HT-29 (cell line): Measurements from ENCODE around the gene ELF1. TPM values are rescaled to one million over a fixed set of nuclear protein-coding genes. Genes with fewer than 3 reads are reported as not detected.
"Not testable (repeated sequence)": the region's sequence is repeated elsewhere in the genome, so short reads cannot be mapped to it uniquely, and the experiment has no call there.

Experiments
- DNase-seq: peaks from one replicate; pipeline ENCODE4 v3.0.0-alpha.2; 2015; ENCODE audit warnings: low spot score
- total RNA-seq: library from RNA; depleted of rRNA; stranded (reverse); fragments of >200 nt; shearing (Covaris generic); gene quantifications from 2 replicates; pipeline ENCODE4 v1.2.3, GENCODE V29; 2014

ELF1 gene
- total RNA-seq, 1 experiment from 2014 or later = 41.9 TPM

DNA sequence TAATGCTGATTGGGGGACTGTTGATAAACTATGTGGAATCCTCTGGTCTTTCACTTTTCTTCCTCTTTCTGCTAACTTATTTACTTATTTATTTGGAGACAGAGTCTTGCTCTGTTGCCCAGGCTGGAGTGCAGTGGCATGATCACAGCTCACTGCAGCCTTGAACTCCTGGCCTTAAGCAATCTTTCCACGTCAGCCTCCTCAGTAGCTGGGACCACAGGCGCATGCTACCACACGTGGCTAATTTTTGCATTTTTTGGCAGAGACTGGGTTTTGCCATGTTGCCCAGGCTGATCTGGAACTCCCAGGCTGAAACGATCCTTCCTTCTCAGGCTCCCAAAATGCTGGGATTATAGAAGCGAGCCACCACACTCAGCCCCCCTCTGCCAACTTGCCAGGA is 77.5 kb downstream of the ELF1 start:
- no peak for DNase-seq

DNA sequence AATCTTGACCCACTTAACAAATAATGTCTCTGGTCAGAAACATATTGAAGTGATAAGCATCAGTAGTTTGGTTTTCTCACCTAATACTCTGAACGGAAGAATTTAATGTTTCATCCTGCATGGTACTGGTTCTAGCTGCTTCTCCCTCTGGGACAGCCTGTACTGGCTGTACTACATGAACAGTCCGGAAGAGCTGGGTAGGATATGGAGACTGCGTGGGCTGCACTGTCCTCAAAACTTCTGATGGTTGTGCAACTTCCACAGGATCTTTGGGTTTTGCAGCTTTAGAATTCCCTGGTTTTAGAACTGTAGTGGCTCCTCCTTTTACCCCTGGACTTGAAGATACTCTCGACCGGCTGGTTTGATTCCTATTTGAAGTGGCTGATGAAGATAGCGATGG is 78.3 kb downstream of the ELF1 start:
- no peak for DNase-seq

DNA sequence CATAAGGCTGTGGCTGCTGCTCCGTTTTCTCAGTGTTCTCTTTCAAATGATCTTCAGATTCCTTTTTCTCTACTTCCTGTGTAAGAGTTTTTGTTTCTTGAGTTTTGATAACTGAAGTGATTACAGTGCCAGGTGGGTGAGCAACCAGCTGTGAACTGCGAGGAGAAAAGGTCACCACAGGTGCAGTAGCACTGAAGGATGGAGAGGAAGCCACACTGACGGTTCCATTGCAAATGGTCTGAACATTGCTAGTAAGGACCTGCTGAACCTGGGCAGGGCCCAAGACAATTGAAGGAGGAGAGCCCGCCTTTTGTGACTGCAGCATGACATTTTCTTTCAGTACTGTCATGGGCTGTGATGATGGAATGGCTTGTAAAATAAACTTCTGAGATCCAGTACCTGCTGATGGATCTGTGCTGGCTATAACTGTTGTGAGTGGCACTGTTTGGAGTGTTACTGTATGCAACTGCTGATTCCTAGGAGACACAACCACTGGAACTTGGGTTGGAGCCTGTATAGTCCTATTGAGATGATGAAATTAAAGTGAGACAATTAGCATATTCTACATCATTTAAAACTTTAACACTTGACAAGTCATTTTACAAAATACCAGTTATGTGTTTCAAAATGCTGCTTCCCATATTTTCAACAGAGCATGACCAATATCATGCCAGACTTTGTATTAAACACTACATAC is 85.5 kb downstream of the ELF1 start:
- no peak for DNase-seq

DNA sequence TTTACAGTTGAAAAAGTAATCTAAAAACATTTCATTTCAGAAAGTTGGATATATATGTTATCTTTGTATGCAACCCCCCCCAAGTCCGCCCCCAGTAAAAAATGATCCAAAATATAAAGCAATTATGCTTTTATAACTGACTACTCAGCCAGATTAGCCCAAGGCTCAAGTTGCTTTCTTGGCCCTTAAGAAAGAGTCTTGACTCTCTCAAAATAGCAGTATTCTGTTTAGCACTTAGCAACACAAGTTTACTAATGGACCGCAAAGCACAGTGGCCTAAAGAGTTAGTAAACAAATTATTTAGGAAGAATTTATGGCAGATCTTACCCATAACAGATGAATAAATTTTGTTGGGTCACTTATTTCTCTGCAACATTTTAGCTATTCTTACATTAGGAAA is 86.9 kb downstream of the ELF1 start:
- DNase-seq = no peak

DNA sequence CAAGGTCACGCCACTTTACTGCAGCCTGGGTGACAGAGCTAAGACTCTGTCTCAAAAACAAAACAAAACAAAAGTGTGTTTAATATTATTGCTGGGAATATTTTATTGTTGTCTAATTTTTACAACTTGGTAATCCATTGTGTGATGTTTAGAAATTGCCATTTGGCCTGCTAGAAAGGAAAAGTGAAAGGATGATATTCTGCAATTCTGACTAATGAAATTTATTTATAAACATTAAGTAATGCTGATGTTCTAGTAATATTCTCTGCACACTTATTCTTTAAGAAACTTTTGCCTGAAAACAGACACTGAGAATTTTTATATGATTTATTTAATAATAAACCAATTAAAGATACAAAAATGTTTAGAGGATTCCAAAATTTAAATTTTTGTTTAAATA is 87.4 kb downstream of the ELF1 start:
- DNase-seq = no peak

DNA sequence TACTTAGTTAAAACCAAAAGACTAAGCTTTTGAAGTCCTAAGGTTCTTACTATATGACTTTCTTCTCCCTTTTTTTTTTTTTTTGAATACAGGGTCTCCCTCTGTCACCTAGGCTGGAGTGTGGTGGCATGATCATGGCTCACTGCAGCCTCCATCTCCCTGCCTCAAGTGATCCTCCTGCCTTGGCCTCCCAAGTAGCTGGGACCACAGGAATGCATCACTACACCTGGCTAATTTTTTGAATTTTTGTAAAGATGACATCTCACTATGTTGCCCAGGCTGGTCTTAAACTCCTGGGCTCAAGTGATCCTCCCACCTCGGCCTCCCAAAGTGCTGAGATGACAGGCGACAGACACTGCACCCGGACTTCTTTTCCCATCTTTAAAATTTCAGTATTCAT is 89.2 kb downstream of the ELF1 start:
- not testable (repeated sequence) for DNase-seq

DNA sequence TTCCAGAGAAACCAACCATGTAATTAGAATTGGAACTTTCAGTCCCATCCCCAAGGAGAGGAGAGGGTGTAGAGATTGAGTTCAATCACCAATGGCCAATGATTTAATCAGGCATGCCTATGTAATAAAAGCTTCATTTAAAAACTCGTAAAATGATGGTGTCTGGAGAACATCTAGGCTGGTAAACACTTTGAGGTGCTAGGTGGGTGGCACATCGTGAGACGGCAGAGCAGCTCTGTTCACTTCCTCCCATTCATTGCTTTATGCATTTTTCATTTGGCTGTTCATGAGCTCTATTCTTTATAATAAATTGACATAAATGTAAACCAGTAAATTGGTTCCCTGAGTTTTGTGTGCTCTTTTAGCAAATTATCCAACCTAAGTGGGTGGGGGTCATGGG is 90.1 kb downstream of the ELF1 start:
- no peak for DNase-seq

DNA sequence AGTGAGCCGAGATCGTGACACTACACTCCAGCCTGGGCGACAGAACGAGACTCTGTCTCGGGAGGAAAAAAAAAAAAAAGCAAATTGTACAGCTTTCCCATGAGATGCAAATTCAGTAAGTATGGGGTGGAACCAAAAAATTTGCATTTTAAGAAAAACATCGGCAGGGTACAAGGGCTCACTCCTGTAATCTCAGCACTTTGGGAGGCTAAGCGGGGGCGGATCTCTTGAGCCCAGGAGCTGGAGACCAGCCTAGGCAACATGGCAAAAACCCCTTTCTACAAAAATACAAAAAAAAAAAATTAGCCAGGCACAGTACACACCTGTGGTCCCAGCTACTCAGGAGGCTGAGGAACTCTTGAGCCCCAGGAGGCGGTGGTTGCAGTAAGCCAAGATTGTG is 91.2 kb downstream of the ELF1 start:
- DNase-seq = no peak

DNA sequence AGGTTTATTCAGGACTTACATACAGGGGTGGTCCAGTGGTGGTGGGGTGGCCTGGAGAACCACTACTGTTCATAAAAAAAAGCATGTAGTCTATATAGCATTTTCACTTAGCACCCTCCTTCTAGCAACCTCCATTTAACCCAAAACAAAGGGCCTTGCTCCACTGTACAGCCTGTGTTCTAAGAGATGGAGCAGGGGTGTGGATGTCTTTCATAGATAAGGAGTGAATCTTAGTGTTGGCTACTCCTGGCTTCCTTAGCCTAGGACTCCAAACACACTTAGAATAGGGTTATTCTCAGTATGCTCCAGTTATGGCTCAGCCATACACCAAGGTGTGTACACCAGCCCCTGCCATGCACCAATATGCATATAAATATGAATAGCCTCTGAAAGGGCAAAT is 95.2 kb downstream of the ELF1 start:
- DNase-seq = no peak

DNA sequence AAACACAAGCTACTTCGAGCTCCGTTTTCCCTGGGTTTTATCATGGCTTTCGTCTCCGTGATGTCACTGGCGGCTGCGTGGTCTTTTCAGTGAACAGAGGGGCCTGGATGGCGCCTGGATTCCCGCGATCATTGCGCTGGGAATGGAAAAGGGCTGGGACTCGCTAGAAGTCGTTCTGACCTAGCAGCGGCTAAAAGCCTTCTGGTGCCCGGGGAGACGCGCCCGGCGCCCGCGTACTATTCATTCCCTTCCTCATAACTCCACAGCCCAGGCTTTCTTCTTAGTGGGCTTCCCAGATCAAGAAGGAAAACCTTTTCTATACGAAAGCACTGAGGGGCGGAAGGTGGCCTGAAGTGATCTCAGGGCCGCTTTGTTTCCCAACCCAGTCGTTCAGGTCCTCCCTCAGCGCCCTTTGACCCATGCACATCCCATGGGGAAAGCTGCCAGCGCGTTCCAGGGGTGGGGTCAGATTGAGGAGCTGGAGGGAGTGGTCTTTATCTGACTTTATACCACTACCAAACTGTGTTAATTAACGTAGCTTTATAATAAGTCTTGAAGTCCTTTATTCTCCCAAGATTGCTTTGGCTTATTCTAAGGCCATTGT is 96.6 kb downstream of the ELF1 start:
- DNase-seq = no peak

DNA sequence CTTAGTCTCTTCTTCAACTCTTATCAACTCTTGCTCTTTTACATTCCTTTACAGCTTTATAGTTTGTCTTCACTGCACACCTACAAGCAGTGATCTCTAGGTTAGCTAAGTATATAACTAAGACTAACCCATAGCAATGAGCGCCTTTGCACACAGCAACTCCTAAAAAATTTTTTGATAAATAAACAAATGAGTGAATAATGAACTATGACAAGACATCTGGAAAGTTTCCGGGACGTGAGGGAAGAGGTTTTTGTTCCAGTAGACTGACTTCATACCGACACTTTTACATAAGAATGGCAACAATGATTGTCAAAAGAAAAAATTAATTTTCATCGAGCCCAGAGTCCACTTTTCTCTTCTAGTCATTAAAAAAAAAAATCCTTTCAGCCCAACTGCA is 98.3 kb downstream of the ELF1 start:
- no peak for DNase-seq

DNA sequence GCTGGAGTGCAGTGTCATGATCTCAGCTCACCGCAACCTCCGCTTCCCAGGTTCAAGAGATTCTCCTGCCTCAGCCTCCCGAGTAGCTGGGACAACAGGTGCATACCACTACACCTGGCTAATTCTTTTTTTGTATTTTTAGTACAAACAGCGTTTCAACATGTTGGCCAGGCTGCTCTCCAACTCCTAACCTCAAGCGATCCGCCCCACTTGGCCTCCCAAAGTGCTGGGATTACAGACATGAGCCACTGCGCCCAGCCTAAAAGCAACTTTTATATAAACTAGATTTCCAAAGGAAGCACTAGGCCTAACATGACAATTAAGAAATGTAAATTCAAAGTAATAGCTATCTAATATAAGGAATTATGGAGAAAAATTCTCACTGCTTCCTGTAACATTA is 99.2 kb downstream of the ELF1 start:
- DNase-seq = not testable (repeated sequence)

DNA sequence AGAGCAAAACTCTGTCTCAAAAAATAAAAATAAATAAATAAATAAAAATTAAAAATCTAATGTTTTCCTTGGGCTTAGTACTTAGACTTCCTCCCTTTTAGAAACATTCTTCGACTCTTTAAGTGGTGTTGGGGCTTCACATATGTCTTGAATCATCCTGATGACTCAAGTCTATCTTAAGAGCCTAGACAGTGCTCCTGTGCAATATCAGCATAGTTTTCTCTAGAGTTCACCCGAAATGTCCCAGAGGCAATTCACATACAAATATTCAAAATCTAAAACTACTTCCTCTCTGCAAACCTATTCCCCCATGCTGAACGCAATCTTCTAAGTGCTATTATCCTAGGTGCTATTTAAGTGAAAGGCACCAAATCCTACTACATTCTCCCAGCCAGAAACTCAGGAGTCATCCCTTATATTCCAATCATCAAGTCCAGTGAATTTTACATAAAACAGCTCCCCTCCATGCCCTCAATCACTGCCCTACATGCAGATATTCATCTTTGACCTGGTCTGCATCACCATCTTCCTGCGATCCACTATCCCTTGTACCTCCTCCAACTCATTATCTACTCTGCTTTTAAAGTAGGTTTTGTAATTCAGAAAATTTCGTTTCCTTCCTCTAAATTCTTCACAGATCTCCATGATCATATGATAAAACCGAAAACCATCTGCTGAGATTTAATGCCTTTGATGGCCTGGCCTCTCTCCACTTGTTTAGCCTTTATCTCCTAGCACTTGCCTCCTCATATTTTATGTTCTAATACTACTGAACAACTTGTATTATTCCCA is 102.7 kb downstream of the ELF1 start:
- DNase-seq = no peak

DNA sequence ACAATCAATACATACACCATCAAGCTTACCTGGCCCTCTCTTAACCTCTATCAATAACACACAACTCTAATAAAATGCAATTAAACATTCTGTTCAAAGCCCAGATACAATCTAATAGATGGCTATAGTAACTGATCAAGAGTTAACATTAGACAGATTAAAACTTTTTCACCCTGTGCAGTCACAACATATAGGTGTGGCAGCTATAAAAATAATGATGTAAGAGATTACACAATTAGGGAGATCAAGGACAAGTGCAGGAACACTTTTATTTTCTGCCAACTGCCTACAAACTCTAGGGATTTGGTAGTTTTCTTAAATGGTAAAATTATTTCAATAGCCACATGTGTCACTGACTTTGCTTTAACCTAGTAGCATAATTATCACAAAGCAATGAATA is 104.3 kb downstream of the ELF1 start:
- not testable (repeated sequence) for DNase-seq

DNA sequence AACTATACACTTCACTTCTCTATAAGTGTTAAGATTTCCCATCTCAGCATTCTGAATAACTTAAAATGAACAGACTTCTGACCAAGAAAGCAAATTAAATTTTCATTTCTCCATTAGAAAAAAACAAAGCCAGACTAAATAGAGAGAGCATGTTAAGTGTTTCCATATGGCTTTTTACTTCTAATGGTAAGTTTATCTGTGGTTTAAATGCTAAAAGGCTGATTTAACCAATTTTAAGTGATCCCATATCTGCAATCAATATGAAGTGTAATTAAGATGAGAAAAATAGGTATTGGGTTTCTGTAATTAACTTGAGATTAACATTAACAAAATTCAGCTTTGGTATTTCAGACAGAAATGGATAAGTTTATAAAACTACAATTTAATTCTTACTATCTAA is 107.8 kb downstream of the ELF1 start:
- DNase-seq = no peak

DNA sequence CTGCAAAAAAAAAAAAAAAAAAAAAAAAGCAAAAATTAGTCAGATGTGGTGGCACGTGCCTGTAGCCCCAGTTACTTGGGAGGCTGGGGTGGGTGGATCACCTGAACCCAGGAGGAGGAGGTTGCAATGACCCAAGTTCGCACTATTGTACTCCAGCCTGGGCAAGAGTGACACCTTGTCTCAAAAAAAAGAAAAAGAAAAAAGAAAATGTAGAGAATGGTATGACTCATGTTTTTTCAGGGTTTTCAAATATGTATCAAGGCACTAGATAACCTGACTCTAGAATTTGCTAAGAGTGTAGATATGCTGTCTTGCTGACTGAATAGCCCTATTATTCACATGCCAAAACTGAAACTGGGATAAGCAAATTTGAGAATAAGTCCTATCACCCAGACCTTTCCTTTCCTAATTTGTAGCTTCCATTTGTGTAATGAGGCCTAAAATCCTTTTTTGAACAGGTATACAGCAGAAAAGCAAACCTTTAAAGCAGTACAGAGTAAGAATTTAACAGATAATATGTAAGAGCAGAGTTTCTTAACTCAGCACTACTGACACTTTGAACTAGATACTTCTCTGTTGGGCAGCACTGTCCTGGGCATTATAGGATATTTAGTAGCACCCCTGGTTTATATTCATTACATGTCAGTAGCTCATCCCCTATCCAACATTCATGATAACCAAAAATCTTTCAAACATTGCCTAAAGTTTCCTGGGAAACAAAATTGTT is 108.6 kb downstream of the ELF1 start:
- no peak for DNase-seq

DNA sequence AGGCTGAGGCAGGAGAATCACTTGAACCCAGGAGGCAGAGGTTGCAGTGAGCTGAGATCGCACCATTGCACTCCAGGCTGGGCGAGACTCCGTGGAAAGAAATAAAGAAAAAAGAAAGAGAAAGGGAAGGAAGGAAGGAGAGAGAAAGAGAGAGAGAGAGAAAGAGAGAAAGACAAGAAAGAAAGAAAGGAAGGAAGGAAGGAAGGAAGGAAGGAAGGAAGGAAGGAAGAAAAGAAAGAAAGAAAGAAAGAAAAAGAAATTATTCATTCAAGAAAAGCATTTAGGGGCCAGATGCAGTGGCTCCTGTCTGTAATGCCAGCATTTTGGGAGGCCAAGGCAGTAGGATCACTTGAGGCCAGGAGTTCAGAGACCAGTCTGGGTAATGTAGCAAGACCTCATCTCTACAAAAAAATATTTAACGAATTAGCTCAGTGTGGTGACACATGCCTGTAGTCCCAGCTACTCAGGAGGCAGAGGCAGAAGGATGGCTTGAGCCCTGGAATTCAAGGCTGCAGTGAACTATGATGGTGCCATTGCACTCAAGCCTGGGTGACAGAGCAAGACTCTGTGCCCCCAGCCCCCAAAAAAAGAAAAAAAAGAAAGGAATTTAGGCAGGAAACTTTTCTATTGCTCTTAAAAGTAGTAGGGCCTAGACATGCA is 109.4 kb downstream of the ELF1 start:
- not testable (repeated sequence) for DNase-seq

DNA sequence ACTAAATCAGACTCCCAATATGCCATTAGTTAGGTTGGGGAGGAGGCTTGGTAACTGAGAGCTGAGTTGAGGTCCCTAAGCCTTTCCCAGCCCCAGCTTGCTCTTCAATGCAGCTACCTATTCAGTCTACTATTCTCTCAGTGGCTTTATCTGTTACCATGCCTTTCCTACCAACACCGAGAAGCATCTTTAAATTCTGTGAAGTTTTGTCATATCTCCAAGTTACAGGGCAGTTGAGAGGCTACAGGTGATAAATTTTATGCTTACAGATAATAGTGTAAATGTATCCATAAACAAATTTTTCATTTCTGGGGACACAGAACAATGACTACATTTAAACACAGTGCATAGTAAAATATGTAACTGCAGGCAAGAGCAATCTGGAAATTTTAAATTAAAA is 110.6 kb downstream of the ELF1 start:
- DNase-seq = no peak

DNA sequence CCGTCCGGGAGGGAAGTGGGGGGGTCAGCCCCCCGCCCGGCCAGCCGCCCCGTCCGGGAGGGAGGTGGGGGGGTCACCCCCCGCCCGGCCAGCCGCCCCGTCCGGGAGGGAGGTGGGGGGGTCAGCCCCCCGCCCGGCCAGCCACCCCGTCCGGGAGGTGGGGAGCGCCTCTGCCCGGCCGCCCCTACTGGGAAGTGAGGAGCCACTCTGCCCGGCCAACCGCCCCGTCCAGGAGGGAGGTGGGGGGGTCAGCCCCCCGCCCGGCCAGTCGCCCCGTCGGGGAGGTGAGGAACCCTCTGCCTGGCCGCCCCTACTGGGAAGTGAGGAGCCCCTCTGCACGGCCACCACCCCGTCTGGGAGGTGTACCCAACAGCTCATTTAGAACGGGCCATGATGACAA is 118.1 kb downstream of the ELF1 start:
- DNase-seq = not testable (repeated sequence)

DNA sequence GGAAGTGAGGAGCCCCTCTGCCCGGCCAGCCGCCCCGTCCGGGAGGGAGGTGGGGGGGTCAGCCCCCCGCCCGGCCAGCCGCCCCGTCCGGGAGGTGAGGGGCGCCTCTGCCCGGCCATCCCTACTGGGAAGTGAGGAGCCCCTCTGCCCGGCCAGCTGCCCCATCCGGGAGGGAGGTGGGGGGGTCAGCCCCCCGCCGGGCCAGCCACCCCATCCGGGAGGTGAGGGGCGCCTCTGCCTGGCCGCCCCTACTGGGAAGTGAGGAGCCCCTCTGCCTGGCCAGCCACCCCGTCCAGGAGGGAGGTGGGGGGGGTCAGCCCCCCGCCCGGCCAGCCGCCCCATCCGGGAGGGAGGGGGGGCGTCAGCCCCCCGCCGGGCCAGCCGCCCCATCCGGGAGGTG is 118.5 kb downstream of the ELF1 start:
- not testable (repeated sequence) for DNase-seq

DNA sequence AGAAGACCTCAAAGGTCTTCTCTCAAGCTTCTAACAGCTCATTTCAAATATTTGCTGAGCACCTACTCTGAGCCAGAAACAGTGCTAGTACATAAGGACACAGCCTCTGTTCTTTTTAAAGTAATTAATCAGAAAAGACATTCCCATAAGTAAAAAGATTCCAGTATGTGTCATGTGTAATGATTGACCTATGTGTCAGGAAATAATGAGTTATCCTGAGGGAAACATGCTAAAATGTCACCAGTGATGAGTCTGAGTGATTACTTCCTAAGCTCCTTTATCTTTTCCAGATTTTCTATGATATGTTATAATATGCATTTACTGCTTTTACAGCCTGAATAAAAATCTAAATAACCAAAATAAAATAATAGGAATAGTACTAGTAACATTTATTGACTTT is 122.1 kb downstream of the ELF1 start:
- peak; percentile 14 for DNase-seq
